ENCODE measurements around the gene NOP9.
A peak's percentile ranks its signal among the peaks of the same experiment; 100 is the strongest.
"Not testable (repeated sequence)": the region's sequence is repeated elsewhere in the genome, so short reads cannot be mapped to it uniquely, and the experiment has no call there.

NOP9 gene

GRCh38 chr14:24310646-24311604, 11.3 kb downstream of the NOP9 start, which contains the start of gene LTB4R:
Gene LTB4R, plus strand, starts transcription at chr14:24311502. Its CDS starts 4,150 bp downstream, at chr14:24315652.
- peak; percentile 74 for DNase-seq

GRCh38 chr14:24311837-24312615, 12.4 kb downstream of the NOP9 start:
- DNase-seq: peak; percentile 31

- peak; percentile 53 for DNase-seq
These were observed 13.3 kb downstream of the NOP9 start for GRCh38 chr14:24312736-24313507.

- DNase-seq: no peak
These were observed 14.3 kb downstream of the NOP9 start for GRCh38 chr14:24313913-24314312.

GRCh38 chr14:24314377-24315193, 14.9 kb downstream of the NOP9 start:
- no peak for DNase-seq

GRCh38 chr14:24315243-24315806, 15.7 kb downstream of the NOP9 start:
- DNase-seq: no peak

GRCh38 chr14:24315807-24316596, 16.4 kb downstream of the NOP9 start:
- no peak for DNase-seq

- DNase-seq: no peak
These were observed 16.9 kb downstream of the NOP9 start for GRCh38 chr14:24316597-24316950.

GRCh38 chr14:24317141-24317928, 17.7 kb downstream of the NOP9 start:
- DNase-seq: no peak

GRCh38 chr14:24321212-24321975, 21.7 kb downstream of the NOP9 start:
- DNase-seq: no peak

GRCh38 chr14:24322672-24323071, 23.0 kb downstream of the NOP9 start:
- DNase-seq: no peak

- DNase-seq: no peak
These were observed 23.7 kb downstream of the NOP9 start for GRCh38 chr14:24323341-24323740.

- DNase-seq: no peak
These were observed 24.4 kb downstream of the NOP9 start for GRCh38 chr14:24324024-24324423.

GRCh38 chr14:24325041-24325530, 25.4 kb downstream of the NOP9 start:
- no peak for DNase-seq

GRCh38 chr14:24325963-24326362, 26.3 kb downstream of the NOP9 start:
- no peak for DNase-seq

GRCh38 chr14:24327303-24327702, 27.7 kb downstream of the NOP9 start:
- no peak for DNase-seq

- not testable (repeated sequence) for DNase-seq
These were observed 28.3 kb downstream of the NOP9 start for GRCh38 chr14:24327914-24328313.

GRCh38 chr14:24329073-24329663, 29.5 kb downstream of the NOP9 start:
- no peak for DNase-seq

GRCh38 chr14:24329736-24330135, 30.1 kb downstream of the NOP9 start:
- DNase-seq: peak; percentile 59
